OCI-LY7 (cell line): Measurements from ENCODE around the gene PELO. TPM values are rescaled to one million over a fixed set of nuclear protein-coding genes. Genes with fewer than 3 reads are reported as not detected.

Experiments
- BruUV-seq: library from RNA; stranded (reverse); fragments of 400-500 nt; replicated peaks from 2 replicates; lab custom pipeline; 2021; lab: Mats Ljungman, UMichigan
- CTCF ChIA-PET: fragments of 300-600 bp; sonication (Branson Sonifier 250); formaldehyde crosslinking; loops from one replicate; lab custom pipeline; 2022; ENCODE audit warnings: antibody characterized with exemption; ENCODE audit not compliant: unreplicated experiment; lab: Charles Lee
- POLR2A ChIA-PET: fragments of 300-600 bp; sonication (Branson Sonifier 250); formaldehyde crosslinking; loops from one replicate; lab custom pipeline; 2022; ENCODE audit warnings: antibody characterized with exemption; lab: Charles Lee
- DNase-seq: peaks from one replicate; pipeline ENCODE4 v3.0.0-alpha.2; 2015; ENCODE audit warnings: low spot score
- H2AFZ ChIP-seq: fragments of 200-600 bp; sonication (generic), shearing (Covaris generic); 2 replicates; pipeline ENCODE4 v1.6.1; 2014; ENCODE audit warnings: mild to moderate bottlenecking, antibody characterized with exemption, low read length, moderate library complexity
- H3K27ac ChIP-seq: fragments of 200-600 bp; sonication (generic); 2 replicates; pipeline ENCODE4 v1.5.1; 2014; ENCODE audit warnings: mixed run types, low read depth, mild to moderate bottlenecking, moderate library complexity, low read length, inconsistent platforms; ENCODE audit not compliant: poor library complexity, severe bottlenecking
- H3K36me3 ChIP-seq: fragments of 200-600 bp; sonication (generic); 2 replicates; pipeline ENCODE4 v1.6.1; 2014; ENCODE audit warnings: mild to moderate bottlenecking, antibody characterized with exemption, low read length, moderate library complexity, mixed read lengths; ENCODE audit not compliant: insufficient read depth
- H3K4me1 ChIP-seq: fragments of 200-600 bp; sonication (generic); 2 replicates; pipeline ENCODE4 v1.5.1; 2014; ENCODE audit warnings: mild to moderate bottlenecking, low read length; ENCODE audit not compliant: insufficient read depth, poor library complexity, severe bottlenecking
- H3K4me2 ChIP-seq: fragments of 200-600 bp; sonication (generic); 2 replicates; pipeline ENCODE4 v1.6.1; 2014; ENCODE audit warnings: mild to moderate bottlenecking, low read length
- H3K4me3 ChIP-seq: fragments of 200-600 bp; sonication (generic); 2 replicates; pipeline ENCODE4 v1.5.1; 2014; ENCODE audit warnings: mild to moderate bottlenecking, low read depth, low read length; ENCODE audit not compliant: poor library complexity, severe bottlenecking
- H3K79me2 ChIP-seq: fragments of 200-600 bp; sonication (generic); 2 replicates; pipeline ENCODE4 v1.6.1; 2016; ENCODE audit warnings: low read depth, mild to moderate bottlenecking, low read length, moderate library complexity, mixed read lengths; ENCODE audit not compliant: insufficient read depth
- H3K9me2 ChIP-seq: fragments of 200-600 bp; sonication (generic); 2 replicates; pipeline ENCODE4 v1.6.1; 2016; ENCODE audit warnings: mild to moderate bottlenecking, low read length, mixed read lengths; ENCODE audit not compliant: insufficient read depth
- H3K9me3 ChIP-seq: fragments of 200-600 bp; sonication (generic); 2 replicates; pipeline ENCODE4 v1.6.1; 2014; ENCODE audit warnings: mild to moderate bottlenecking, mixed run types, low read length, mixed read lengths
- H4K20me1 ChIP-seq: fragments of 200-600 bp; sonication (generic); 2 replicates; pipeline ENCODE4 v1.6.1; 2014; ENCODE audit warnings: mild to moderate bottlenecking, antibody characterized with exemption, low read length, moderate library complexity, mixed read lengths; ENCODE audit not compliant: insufficient read depth
- CTCF ChIP-seq: fragments of 200-600 bp; sonication (generic); conservative IDR thresholded peaks from 2 replicates; pipeline ENCODE4 v1.5.1; 2014; ENCODE audit warnings: mild to moderate bottlenecking, antibody characterized with exemption, low read length, moderate library complexity, mixed read lengths
- EZH2phosphoT487 ChIP-seq: fragments of 200-600 bp; sonication (generic); IDR thresholded peaks from 2 replicates; pipeline ENCODE4 v1.6.1; 2018; ENCODE audit warnings: low read depth, borderline replicate concordance, mild to moderate bottlenecking, mixed run types, antibody characterized with exemption, low read length, moderate library complexity, mixed read lengths
- intact Hi-C: fragments of 100-400 bp; cut with micrococcal nuclease; formaldehyde crosslinking; loops from one replicate; pipeline ENCODE4 v1.10.0; 2022; ENCODE audit not compliant: unreplicated experiment
- total RNA-seq, 2 experiments: library from RNA; depleted of rRNA in 1 of 2; stranded (reverse); fragments of >200 nt in 1 of 2; shearing (Covaris generic) in 1 of 2; gene quantifications; 2 replicates each; pipeline ENCODE4 v1.2.3, GENCODE V29; 2014 to 2022

Gene PELO
- total RNA-seq, 2 experiments from 2014 or later, result 10.2 to 13.0 TPM

- no peaks in the 10 kb centered on the region for H3K79me2 ChIP-seq
- no peaks in the 10 kb centered on the region for H3K4me1 ChIP-seq
- ChIA-PET CTCF (no interaction called here), POLR2A (no interaction called here)
- DNase-seq, result no peak
- H2AFZ ChIP-seq, result no peak overlapping the region
- H3K9me2 ChIP-seq, result no peaks in the 10 kb centered on the region
- intact Hi-C loops, result no loop called here
- H3K4me3 ChIP-seq, result no peak overlapping the region
- H3K36me3 ChIP-seq, result no peaks in the 10 kb centered on the region
- no peaks in the 10 kb centered on the region for H4K20me1 ChIP-seq
- H3K27ac ChIP-seq, result no peak overlapping the region
- TF ChIP-seq CTCF, result no peak
- TF ChIP-seq EZH2phosphoT487, result no peak
- no peak overlapping the region for H3K4me2 ChIP-seq
- BruUV-seq, result no TSS peak
- no peaks in the 10 kb centered on the region for H3K9me3 ChIP-seq
Measured at GRCh38 chr5:52774005-52774410, 13.7 kb upstream of the PELO start.

- H3K4me1 ChIP-seq, result no peaks in the 10 kb centered on the region
- no peaks in the 10 kb centered on the region for H3K9me3 ChIP-seq
- no peaks in the 10 kb centered on the region for H3K9me2 ChIP-seq
- no peak overlapping the region for H3K4me2 ChIP-seq
- ChIA-PET CTCF (no interaction called here), POLR2A (interaction anchor here (0.7 to 1.4 kb wide), 2 partner anchors 23 to 228 kb away, joined by 3 to 4 read pairs; no protein-coding TSS in a partner anchor)
- DNase-seq, result no peak
- H3K4me3 ChIP-seq, result no peak overlapping the region
- H3K36me3 ChIP-seq, result no peaks in the 10 kb centered on the region
- no TSS peak for BruUV-seq
- no peak overlapping the region for H2AFZ ChIP-seq
- TF ChIP-seq EZH2phosphoT487 (no peak), CTCF (no peak)
- intact Hi-C loops, result no loop called here
- H4K20me1 ChIP-seq, result no peaks in the 10 kb centered on the region
- H3K79me2 ChIP-seq, result no peaks in the 10 kb centered on the region
- H3K27ac ChIP-seq, result no peak overlapping the region
Measured at GRCh38 chr5:52776116-52776515, 11.6 kb upstream of the PELO start.

GRCh38 chr5:52777186-52777585 is 10.5 kb upstream of the PELO start:
- BruUV-seq, result no TSS peak
- intact Hi-C loops, result no loop called here
- Histone ChIP-seq H3K4me1 (no peaks in the 10 kb centered on the region), H3K9me2 (no peaks in the 10 kb centered on the region), H3K9me3 (no peaks in the 10 kb centered on the region), H4K20me1 (no peaks in the 10 kb centered on the region), H3K27ac (no peak overlapping the region), H3K79me2 (no peaks in the 10 kb centered on the region), H3K4me2 (no peak overlapping the region), H3K4me3 (no peak overlapping the region), H3K36me3 (no peaks in the 10 kb centered on the region), H2AFZ (no peak overlapping the region)
- ChIA-PET CTCF (no interaction called here), POLR2A (interaction anchor here (0.7 kb wide), 1 partner anchor 12 kb away, joined by 3 read pairs; no protein-coding TSS in a partner anchor)
- DNase-seq, result no peak
- no peak for TF ChIP-seq EZH2phosphoT487
- TF ChIP-seq CTCF, result no peak
